ENCODE data around the gene GORASP2. TPM values are rescaled to one million over a fixed set of nuclear protein-coding genes. Genes with fewer than 3 reads are reported as not detected.

Gene GORASP2
- total RNA-seq, 1 experiment from 2014 or later, result 97.7 TPM

- H4K20me1 ChIP-seq (ENCODE audit: control insufficient read depth, insufficient read depth, insufficient read length), result no peaks in the 10 kb centered on the region
- peak; percentile 77 for DNase-seq
- no peaks in the 10 kb centered on the region for H3K79me1 ChIP-seq (ENCODE audit: insufficient read depth, low read depth, low read length, poor library complexity, severe bottlenecking)
- H3K9ac ChIP-seq (ENCODE audit: extremely low read depth, insufficient read length, low read length), result peak overlapping the region; percentile 48
- H3K23me2 ChIP-seq (ENCODE audit: insufficient read length, low read depth, low read length, poor library complexity, severe bottlenecking), result no peaks in the 10 kb centered on the region
- peak overlapping the region; percentile 32 for H3K4me2 ChIP-seq (ENCODE audit: insufficient read depth, insufficient read length, low read length)
- no peak overlapping the region for H3K27ac ChIP-seq (ENCODE audit: insufficient read length, low read depth, low read length)
- no peak overlapping the region for H3K23ac ChIP-seq (ENCODE audit: insufficient read length, low read depth, low read length)
- peaks cover 41 to 42% of the 10 kb centered on the region in 2 experiments for H3K4me1 Mint-ChIP-seq
- no peak overlapping the region for H3K4ac ChIP-seq (ENCODE audit: low read depth, low read length)
- H2AFZ ChIP-seq (ENCODE audit: low read length), result no peak overlapping the region
- H2AK5ac ChIP-seq (ENCODE audit: insufficient read length, low read length), result no peak overlapping the region
- H3K4me3 Mint-ChIP-seq, result peak overlapping the region; percentile 55 to 63; a peak in 3 of 5 replicates
- H4K5ac ChIP-seq (ENCODE audit: insufficient read length, low read depth, low read length), result no peak overlapping the region
- no peak overlapping the region for H3T11ph ChIP-seq (ENCODE audit: low read length)
- H3K79me2 ChIP-seq (ENCODE audit: insufficient read depth, low read length), result no peaks in the 10 kb centered on the region
- H3K18ac ChIP-seq (ENCODE audit: insufficient read length, low read depth, low read length), result peak overlapping the region; percentile 68
- H3K56ac ChIP-seq (ENCODE audit: insufficient read length, low read depth, low read length), result no peak overlapping the region
- peak overlapping the region in 1 of 3 experiments; percentile 83; a peak in 2 of 7 replicates for H3K27ac Mint-ChIP-seq
- H3K27me3 Mint-ChIP-seq (ENCODE audit: low read depth), result peaks cover 3% of the 10 kb centered on the region
- no peak overlapping the region for H2BK120ac ChIP-seq (ENCODE audit: low read depth, low read length, poor library complexity, severe bottlenecking)
- H3K27me3 ChIP-seq (ENCODE audit: insufficient read depth, low read length), result no peaks in the 10 kb centered on the region
- peak; percentile 94 for TF ChIP-seq CTCF (conservative IDR thresholded peaks at IDR 0.05)
- no peaks in the 10 kb centered on the region for H3K9me3 ChIP-seq (ENCODE audit: control insufficient read depth, low read depth, low read length)
- no peaks in the 10 kb centered on the region; the same call in 1 of the 2 replicates for H3K4me1 ChIP-seq (ENCODE audit: insufficient read depth, low read length)
- H2BK20ac ChIP-seq (ENCODE audit: low read depth, low read length, poor library complexity, severe bottlenecking), result no peak overlapping the region
- H2BK5ac ChIP-seq (ENCODE audit: insufficient read length, low read length), result no peak overlapping the region
- no peak overlapping the region for H4K91ac ChIP-seq (ENCODE audit: insufficient read length, low read depth, low read length)
- WGBS (ENCODE audit: extremely low coverage, insufficient read length, low lambda C conversion rate), result no CpG with 5 or more reads among the region's 67 CpGs
- peaks cover 0 to 1% (median 1%) of the 10 kb centered on the region in 3 experiments; a peak in 3 of 7 replicates for H3K36me3 Mint-ChIP-seq (ENCODE audit: insufficient read depth in 1 of 3, low read depth in 3 of 3)
- H2BK15ac ChIP-seq (ENCODE audit: low read depth, low read length), result no peak overlapping the region
- no peak overlapping the region for H4K8ac ChIP-seq (replicated peaks; ENCODE audit: insufficient read length, low read depth, low read length)
- H2BK12ac ChIP-seq (ENCODE audit: insufficient read length, low read depth, low read length), result no peak overlapping the region
- peak overlapping the region; percentile 59 for H3K14ac ChIP-seq (ENCODE audit: insufficient read depth, low read length)
- no peaks in the 10 kb centered on the region for H3K9me3 Mint-ChIP-seq
These were observed 44.6 kb downstream of the GORASP2 start for GRCh38 chr2:170973492-170974303.

All from H9 (cell line).